Cardiac muscle cell (in vitro differentiated cells and primary cell): ENCODE measurements around the gene MVK. TPM values are rescaled to one million over a fixed set of nuclear protein-coding genes. Genes with fewer than 3 reads are reported as not detected.

Experiments used
- DNase-seq, 2 donors: peaks; one replicate each; pipeline versions ENCODE4 v3.0.0 to v3.0.0-alpha.2; 2010 to 2017; ENCODE audit warnings: low read depth in 1 of 2, low spot score in 1 of 2
- H3K27ac ChIP-seq: fragments of 200-600 bp; sonication (generic); 2 replicates; pipeline ENCODE4 v1.5.1; 2016
- H3K27me3 ChIP-seq: fragments of 200-600 bp; sonication (generic); 2 replicates; pipeline ENCODE4 v1.6.0; 2016; ENCODE audit warnings: control low read depth
- H3K36me3 ChIP-seq: fragments of 200-600 bp; sonication (generic); 2 replicates; pipeline ENCODE4 v1.5.1; 2016; ENCODE audit warnings: control low read depth
- H3K4me1 ChIP-seq: fragments of 200-600 bp; sonication (generic); 2 replicates; pipeline ENCODE4 v1.8.1; 2017; ENCODE audit warnings: low read depth, mild to moderate bottlenecking, mixed run types
- H3K4me3 ChIP-seq: fragments of 200-600 bp; sonication (generic); 2 replicates; pipeline ENCODE4 v1.5.1; 2016; ENCODE audit warnings: mild to moderate bottlenecking
- H3K9me3 ChIP-seq: fragments of 200-600 bp; sonication (generic); 2 replicates; pipeline ENCODE4 v1.5.1; 2017; ENCODE audit warnings: low read depth, mild to moderate bottlenecking, control low read depth
- polyA plus RNA-seq: library from polyadenylated mRNA; unstranded; fragments of >200 nt; fragmentation: Nextera tagmentation; extraction: Ambion mirVana; gene quantifications from 2 replicates; pipeline ENCODE4 v1.2.1, GENCODE V29; 2016
- total RNA-seq: library from RNA; depleted of rRNA; stranded (reverse); fragments of >200 nt; gene quantifications from 2 replicates; pipeline ENCODE4 v1.2.3, GENCODE V29; 2016
- TF ChIP-seq, protein P1 (sequence below): IDR thresholded peaks from 2 replicates; pipeline ENCODE4 v1.5.1; 2012; ENCODE audit warnings: low read depth, mild to moderate bottlenecking, low read length

The MVK gene
- total and polyA plus RNA-seq, 2 experiments from 2014 or later = 29.0 to 56.1 TPM

DNA sequence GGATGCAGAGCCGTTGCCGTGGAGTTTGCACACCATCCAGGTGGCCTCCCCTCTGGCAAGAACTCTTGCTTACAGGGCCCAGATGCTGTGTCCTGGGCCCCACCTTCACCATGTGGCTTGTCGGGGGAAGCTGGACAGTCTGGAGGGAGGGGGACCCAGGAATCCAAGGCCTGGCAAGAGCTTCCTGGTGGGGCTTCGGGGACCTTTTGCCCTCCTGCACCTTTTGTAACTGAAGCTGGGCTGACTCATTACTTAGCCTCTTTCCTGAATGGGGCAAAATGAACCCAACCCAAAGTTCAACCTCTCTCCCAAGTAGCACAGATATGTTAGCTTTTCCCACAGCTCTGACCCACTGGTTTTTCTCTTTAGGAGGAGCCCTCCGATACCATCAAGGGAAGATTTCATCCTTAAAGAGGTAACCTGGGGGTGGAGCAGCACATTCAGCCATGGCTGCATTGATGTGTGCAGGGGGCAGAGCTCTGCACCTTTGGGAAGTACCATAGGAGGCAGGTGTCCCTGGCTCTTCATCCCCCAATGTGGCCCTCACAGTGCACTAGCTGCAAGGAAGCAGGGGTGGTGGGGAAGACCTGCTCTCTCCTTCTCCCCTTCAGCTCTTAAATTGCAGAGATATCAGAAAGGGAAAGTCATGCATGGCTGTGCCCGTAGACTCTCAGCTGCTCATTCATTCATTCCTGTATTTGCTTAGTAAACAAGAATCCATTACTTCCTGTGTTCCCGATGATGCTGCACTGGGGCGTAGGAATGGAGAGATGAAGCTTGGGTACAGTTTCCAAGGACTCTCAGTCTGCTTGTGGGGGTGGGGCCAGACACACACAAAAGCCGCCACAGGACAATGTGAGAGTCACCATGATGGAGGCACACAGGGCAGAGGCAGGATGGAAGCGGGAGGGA, 13.0 kb downstream of the MVK start:
- Histone ChIP-seq H3K9me3 (no peaks in the 10 kb centered on the region), H3K4me1 (no peaks in the 10 kb centered on the region), H3K27ac (no peak overlapping the region), H3K27me3 (no peaks in the 10 kb centered on the region), H3K36me3 (peaks cover 21% of the 10 kb centered on the region), H3K4me3 (no peak overlapping the region)
- TF ChIP-seq, protein P1, sequence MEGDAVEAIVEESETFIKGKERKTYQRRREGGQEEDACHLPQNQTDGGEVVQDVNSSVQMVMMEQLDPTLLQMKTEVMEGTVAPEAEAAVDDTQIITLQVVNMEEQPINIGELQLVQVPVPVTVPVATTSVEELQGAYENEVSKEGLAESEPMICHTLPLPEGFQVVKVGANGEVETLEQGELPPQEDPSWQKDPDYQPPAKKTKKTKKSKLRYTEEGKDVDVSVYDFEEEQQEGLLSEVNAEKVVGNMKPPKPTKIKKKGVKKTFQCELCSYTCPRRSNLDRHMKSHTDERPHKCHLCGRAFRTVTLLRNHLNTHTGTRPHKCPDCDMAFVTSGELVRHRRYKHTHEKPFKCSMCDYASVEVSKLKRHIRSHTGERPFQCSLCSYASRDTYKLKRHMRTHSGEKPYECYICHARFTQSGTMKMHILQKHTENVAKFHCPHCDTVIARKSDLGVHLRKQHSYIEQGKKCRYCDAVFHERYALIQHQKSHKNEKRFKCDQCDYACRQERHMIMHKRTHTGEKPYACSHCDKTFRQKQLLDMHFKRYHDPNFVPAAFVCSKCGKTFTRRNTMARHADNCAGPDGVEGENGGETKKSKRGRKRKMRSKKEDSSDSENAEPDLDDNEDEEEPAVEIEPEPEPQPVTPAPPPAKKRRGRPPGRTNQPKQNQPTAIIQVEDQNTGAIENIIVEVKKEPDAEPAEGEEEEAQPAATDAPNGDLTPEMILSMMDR = no peak
- no peak for DNase-seq

DNA sequence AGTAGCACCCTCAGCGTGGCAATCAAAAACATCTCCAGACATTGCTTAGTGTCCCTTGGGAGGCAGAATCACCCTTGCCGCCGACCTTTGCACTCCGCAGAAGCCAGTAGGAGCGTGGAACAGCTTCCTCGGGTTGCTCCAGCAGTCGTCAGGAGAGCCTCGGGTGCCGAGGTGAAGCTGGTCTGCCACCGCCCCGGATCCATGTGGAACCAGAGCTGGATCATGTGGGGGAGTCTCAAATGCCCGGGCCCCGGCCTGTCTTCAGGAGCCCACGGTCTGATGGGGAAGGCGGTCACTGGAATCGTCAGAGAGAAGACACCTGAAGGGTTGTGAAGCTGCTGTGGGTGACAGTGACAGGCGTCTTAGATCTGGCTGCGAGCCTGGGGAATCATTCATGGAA, 14.3 kb downstream of the MVK start:
- Histone ChIP-seq H3K4me3 (no peak overlapping the region), H3K36me3 (peaks cover 17% of the 10 kb centered on the region), H3K27ac (no peak overlapping the region), H3K4me1 (peaks cover 7% of the 10 kb centered on the region), H3K9me3 (no peaks in the 10 kb centered on the region), H3K27me3 (no peaks in the 10 kb centered on the region)
- DNase-seq = no peak
- TF ChIP-seq, protein P1 = no peak

DNA sequence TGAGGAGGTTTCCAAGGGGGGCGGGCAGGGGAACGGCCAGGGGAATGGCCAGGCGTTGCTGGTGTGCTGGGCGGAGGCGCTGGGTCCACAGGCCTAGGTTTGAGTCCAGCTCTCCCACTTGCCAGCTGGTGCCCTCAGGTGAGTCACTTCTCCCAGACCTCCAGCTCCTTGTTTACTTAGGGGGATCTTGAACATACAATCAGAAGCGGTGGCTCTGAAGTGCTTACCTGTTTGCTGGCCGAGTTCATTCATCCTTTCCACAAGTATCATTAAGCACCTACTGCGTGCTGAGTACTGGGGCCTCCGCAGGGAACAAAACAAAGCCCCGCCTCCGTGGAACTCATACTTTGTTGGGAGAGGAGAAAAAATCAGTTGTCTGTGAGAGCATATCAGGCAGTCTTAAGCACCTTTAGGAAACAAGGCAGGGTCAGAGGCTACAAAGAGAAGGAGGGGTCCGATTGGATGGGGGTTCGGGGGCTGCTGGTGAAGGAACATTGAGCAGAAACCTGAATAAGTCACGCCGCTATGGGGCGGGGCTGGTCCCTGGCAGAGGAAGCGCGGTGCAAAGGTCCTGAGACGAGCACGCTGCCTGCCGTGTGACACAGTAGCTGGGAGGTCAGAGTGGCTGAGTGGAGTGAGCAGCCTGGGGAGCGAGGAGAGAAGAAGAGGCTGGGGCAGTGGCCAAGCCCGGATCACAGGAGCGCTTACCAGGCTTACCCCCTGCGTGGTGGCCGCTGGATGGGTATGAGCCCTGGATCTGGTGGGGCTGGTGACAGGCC, 15.1 kb downstream of the MVK start:
- Histone ChIP-seq H3K36me3 (peaks cover 15% of the 10 kb centered on the region), H3K9me3 (no peaks in the 10 kb centered on the region), H3K27me3 (no peaks in the 10 kb centered on the region), H3K4me3 (no peak overlapping the region), H3K27ac (no peak overlapping the region), H3K4me1 (peaks cover 12% of the 10 kb centered on the region)
- TF ChIP-seq, protein P1 = no peak
- DNase-seq = no peak

DNA sequence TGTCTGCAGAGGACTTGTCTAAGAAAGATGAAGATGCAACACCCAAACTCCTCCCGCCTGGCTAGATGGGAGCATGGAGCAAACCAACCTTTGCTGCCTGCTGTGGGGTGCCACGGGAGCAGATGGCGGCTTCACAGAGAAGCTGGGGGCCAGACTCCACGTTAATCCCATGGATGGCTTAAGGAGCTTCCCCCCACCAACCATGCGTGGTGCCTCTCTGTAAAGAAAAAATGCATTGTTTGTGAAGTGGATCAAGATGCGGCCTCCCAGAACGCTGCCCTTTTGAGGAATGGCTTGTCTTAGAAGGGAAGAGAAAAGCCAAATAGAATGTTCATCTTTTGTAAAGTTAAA, 15.6 kb downstream of the MVK start:
- H3K4me3 ChIP-seq = no peak overlapping the region
- no peaks in the 10 kb centered on the region for H3K9me3 ChIP-seq
- no peak overlapping the region for H3K27ac ChIP-seq
- TF ChIP-seq, protein P1 = no peak
- no peak for DNase-seq
- peaks cover 12% of the 10 kb centered on the region for H3K4me1 ChIP-seq
- no peaks in the 10 kb centered on the region for H3K27me3 ChIP-seq
- H3K36me3 ChIP-seq = peaks cover 9% of the 10 kb centered on the region

DNA sequence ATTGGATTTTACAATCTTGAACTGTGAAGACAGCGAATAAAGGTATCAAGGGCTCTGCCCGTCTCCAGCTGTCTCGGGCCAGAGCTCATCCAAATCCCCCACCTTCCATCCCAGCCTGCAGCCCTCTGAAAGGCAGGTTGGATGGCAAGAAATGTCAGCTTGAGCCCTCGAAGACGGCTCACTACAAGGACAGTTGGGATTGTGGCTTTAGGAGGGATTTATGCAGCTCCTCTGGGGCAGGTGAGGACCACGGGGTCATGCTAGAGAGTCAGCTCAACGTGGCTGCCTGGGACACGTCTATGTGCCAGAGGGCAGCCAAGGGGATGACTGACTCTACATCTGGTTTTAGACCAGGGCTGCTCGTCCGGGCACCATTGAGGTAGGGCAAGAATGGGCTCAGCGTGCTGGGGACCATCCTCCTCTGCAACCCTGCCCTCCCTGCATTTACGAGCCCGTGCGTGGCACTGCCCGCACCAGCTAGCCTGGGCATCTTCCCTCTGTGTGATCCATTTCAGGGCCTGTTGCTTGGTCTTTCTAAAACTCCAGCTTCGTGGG, 16.2 kb downstream of the MVK start:
- no peak overlapping the region for H3K4me3 ChIP-seq
- H3K27ac ChIP-seq = peak overlapping the region; percentile 28
- peaks cover 12% of the 10 kb centered on the region for H3K4me1 ChIP-seq
- H3K27me3 ChIP-seq = no peaks in the 10 kb centered on the region
- no peaks in the 10 kb centered on the region for H3K9me3 ChIP-seq
- H3K36me3 ChIP-seq = peaks cover 9% of the 10 kb centered on the region
- DNase-seq = no peak
- TF ChIP-seq, protein P1 = no peak
